ENCODE data around the gene ABCC10.

ABCC10 gene

DNA sequence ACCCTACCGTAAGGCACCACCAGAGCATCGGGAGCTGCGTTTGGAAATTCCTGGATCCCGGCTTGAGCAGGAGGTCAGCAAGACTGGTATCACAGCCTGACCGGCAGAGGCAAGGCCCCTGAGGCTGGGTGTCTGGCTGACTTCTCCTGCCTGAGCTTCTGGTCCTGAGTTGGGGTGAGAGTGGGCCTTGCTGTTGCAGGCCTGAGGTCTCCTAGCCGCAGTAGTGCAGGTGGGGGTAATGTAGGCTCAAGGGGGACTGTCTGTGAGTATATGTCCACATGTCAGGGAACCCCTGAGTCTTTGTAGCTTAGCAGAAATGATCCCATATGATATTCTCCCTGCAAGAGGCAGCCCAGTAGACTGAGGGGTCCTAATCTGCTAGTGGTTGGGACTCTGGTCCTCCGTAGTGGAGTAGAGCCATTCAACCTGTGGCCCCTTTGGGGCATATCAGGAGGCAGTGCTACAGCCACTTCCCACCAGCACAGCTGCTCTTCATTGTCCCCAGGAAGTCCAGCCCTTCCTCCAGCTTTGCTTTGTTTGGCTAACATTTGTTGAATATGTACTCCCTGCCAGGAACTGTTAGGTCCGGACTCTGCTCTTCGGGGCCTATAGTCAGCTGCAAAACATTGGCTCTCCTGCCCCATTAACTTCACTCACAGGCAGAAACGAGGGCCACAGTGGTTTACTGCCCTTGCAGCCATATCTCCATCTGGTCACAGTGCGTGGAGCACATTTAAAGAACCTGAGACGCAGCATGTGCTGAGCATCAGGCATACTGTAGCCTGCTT, 71.9 kb downstream of the ABCC10 start:
- DNase-seq = no peak

Measured in hippocampal formation (tissue), 2 donors.